Iris pigment epithelial cell (primary cell): ENCODE results near the gene PLEKHN1.

Experiments
- DNase-seq: peaks from one replicate; pipeline ENCODE4 v3.0.0-alpha.2; 2011; ENCODE audit warnings: low read depth

The PLEKHN1 gene

GRCh38 chr1:960363-961131 lies 5.7 kb upstream of the PLEKHN1 start, which contains the start of gene KLHL17:
KLHL17 (plus strand) TSS chr1:960584; CDS start chr1:960694, 110 bp downstream.
- DNase-seq = peak; percentile 84

- DNase-seq = peak; percentile 31
These were observed 5.1 kb upstream of the PLEKHN1 start for GRCh38 chr1:961132-961669.

- no peak for DNase-seq
These were observed 3.6 kb upstream of the PLEKHN1 start for GRCh38 chr1:962381-963300.

GRCh38 chr1:963301-963651 lies 3.0 kb upstream of the PLEKHN1 start:
- no peak for DNase-seq

GRCh38 chr1:963746-964525 lies 2.3 kb upstream of the PLEKHN1 start:
- DNase-seq = no peak

GRCh38 chr1:964691-965525 lies 1.4 kb upstream of the PLEKHN1 start:
- DNase-seq = no peak

GRCh38 chr1:965526-966134 lies 652 bp upstream of the PLEKHN1 start:
- DNase-seq = no peak

- peak; percentile 77 for DNase-seq
These were observed 520 bp downstream of the PLEKHN1 start for GRCh38 chr1:966704-967300.

GRCh38 chr1:967466-968343 lies 1.4 kb downstream of the PLEKHN1 start:
- no peak for DNase-seq

- DNase-seq = no peak
These were observed 3.1 kb downstream of the PLEKHN1 start for GRCh38 chr1:969260-969855.

GRCh38 chr1:970242-970972 lies 4.1 kb downstream of the PLEKHN1 start:
- no peak for DNase-seq

GRCh38 chr1:970973-971730 lies 4.9 kb downstream of the PLEKHN1 start:
- DNase-seq = no peak

GRCh38 chr1:971751-972506 lies 5.6 kb downstream of the PLEKHN1 start:
- no peak for DNase-seq

GRCh38 chr1:972726-973458 lies 6.6 kb downstream of the PLEKHN1 start:
- no peak for DNase-seq

GRCh38 chr1:973459-974292 lies 7.4 kb downstream of the PLEKHN1 start:
- no peak for DNase-seq
